NCI-H2196 treated with DMSO at 0.1 percent for 48 hours (cell line): ENCODE measurements around the gene KLK12.

Experiments used
- DNase-seq: peaks from one replicate; lab custom pipeline; 2025; ENCODE audit not compliant: unreplicated experiment; lab: John Stamatoyannopoulos, UW

The KLK12 gene

DNA sequence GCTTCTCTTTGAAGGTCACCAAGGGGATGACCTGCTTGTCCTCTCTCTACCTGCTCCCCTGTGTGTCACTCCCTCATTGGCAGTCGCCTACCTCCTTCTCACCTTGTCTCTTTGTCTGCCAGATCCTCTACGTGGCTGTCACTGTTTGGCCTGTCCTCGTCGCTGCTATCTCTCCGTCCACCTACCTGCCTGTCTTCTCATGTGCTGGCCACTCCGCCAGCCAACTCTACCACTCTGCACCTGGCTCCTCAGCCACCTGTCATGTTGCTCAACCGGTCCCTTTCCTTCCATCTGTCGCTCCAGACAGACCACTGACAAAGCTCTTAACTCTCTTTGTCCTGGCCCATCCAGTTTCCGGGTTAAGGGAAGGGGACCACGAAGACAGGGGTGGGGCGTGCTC lies at the start of gene KLK12:
KLK12 (minus strand) TSS at position 299 of the 400 bp plus-strand sequence. CDS start 381 bp downstream, outside the sequence.
- no peak for DNase-seq

DNA sequence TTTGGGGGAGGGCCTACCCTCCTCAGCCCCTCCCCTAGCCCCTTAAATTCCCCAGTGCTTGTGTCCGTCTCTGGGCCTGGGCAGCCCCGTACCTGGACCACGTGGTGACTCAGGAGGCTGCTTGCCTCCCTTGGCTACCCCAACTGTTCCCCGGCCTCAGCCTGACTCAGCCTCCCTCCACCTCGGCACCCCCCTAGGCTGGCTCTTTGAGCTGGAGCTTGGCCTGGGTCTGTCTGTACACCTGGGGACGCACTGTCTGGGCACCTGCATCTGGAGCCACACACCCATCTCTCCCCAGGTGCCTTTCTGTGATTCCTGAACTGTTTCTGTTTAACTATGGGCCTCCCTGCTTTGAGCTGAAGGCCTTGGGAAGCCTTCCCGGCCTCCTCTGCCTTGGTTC lies 49.7 kb upstream of the KLK12 start:
- no peak for DNase-seq

GRCh38 chr19:51083783-51084182 lies 49.0 kb upstream of the KLK12 start:
- no peak for DNase-seq

- no peak for DNase-seq
Observed at GRCh38 chr19:51083181-51083580, 48.4 kb upstream of the KLK12 start.

- no peak for DNase-seq
Observed at GRCh38 chr19:51082611-51083010, 47.8 kb upstream of the KLK12 start, which contains the start of gene KLK14. Gene KLK14, minus strand, starts transcription at chr19:51082887. Its CDS starts 273 bp downstream, at chr19:51082614.

- DNase-seq, result no peak
Observed at GRCh38 chr19:51081476-51081875, 46.7 kb upstream of the KLK12 start.

DNA sequence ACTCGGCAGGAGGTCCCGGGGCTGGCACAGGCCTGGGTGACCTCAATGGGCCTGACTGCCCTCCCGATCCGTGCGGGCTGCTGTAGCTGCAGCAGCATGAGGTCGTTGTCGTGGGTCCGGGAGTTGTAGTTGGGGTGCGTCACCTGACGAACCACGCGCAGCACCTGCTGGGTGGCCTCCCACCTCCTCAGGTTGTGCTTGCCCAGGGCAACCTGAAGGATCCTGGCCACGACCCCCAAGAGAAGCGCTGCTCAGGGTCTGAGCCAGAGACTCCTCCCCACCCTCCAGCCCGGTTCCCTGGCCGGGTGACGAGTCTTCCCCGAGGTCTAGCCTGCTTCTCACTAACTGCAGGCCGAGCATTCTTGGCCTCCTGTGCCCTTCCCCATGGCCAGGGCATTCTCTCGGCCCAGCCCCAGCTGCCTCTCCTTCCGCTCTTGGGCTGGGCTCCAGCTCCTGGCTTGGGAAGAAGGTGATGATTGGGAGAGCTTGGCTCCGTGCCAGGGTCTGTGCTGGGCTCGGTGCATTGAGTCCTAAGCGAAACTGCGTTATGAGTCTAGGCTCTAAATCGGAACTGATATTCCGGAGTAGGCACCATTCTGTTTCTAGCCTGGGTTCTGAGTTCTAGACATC lies 44.8 kb upstream of the KLK12 start:
- DNase-seq, result no peak

GRCh38 chr19:51078731-51079130 lies 43.9 kb upstream of the KLK12 start:
- DNase-seq, result no peak

DNA sequence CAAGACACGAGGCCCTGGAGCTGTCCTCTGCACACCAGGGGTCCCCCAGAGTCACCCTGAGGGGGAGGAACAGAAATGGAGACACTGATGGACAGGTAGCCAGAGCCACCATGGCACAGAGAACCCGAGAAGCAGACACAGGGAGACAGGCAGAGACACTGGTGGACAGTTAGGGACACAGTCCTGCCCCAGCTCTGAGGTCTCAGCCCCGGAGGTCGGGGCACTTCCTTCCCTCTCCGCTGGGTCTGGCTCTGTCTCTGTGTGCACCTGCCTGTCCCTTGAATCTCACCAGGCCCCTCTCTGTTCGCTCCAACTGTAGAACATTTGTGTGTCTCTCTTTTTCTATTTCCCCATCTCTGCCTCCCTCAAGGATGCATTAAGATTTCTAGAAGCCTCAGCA lies 43.3 kb upstream of the KLK12 start:
- DNase-seq, result no peak

GRCh38 chr19:51076631-51077213 lies 41.9 kb upstream of the KLK12 start:
- no peak for DNase-seq

DNA sequence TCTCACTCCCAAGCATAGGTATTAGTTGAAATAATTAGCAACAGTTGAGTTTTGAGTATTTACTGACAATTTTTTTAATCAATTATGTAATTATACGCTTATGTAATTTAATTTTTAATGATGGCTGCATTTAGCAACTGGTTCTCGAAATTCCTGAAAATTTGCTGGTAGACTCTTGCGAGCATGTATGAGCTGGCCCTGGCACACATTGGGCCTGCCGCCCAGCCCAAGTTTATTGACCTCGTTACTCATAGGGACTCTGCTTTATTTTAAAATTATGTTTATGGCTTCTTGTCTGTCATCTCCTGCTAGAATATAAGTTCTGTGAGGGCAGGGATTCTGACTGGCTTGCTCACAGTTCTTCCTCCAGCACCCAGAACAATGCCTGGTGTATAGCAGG lies 41.2 kb upstream of the KLK12 start:
- DNase-seq, result no peak

GRCh38 chr19:51071095-51071405 lies 36.2 kb upstream of the KLK12 start:
- DNase-seq, result no peak

DNA sequence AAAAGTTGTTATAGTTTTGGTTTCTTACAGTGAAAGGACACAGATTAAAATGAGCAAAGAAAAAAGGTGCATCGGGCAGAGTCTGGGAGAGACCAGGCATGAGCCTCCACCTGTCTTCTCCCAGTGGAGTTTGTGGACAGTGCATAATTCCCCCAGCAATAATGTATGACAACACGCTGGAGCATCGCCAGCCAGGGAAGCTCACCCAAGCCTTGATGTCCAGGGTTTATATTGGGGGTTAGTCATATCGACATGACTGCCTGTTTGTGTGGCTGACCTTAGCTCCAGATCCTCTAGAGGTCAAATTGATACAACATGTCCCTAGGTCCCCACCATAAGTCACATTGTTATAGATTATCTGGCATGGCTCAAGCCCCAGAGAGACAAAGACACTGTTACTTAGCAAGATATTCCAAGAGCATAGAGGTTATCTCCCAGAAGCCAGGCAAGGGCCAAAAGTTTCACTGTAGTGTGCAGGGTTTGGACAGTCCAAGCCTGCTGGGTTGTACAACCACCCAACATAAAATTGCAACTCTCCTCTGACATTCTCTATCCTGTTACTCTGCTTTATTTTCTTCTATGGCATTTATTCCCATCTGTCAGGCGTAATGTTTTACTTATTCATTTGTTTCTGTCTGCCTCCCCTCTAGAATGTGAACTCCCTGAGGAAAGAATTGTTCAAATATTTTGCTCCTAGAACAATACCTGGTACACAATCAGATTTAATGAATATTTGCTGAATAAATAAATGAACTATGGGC lies 35.7 kb upstream of the KLK12 start:
- no peak for DNase-seq

- DNase-seq, result no peak
Observed at GRCh38 chr19:51066393-51067186, 31.8 kb upstream of the KLK12 start.

- DNase-seq, result no peak
Observed at GRCh38 chr19:51065221-51065960, 30.6 kb upstream of the KLK12 start.

DNA sequence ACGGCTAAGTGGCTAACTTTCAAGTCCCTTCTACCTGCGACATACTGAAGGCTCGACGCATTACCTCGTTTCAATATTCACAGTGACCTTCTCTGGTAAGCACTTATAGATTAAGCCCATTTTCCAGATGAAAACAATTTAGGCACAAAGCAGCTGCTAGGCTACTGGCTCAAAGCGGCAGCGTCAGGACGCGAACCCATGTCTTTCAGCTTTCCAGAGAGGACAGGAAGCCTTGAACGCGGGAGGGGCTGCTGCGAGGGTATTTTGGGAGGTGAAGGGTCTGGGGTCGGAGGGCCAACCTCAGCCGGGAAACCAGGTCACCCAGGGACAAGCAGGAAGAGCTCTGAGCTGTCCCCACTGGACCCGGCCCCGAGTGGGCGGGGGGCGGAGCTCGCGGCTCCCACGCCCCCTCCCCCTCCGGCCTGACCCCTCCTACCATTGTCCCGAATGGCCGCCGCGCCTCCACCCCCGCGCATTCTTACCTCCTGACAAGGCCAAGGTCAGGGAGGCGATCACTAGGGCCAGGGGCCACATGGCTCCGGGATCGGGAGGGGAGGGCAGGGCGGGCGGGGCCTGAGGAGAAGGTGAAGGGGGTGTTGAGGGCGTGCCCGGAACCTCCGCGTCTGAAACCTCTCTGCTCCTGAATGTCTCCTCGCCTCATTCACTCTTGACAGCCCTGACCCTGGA lies 29.9 kb upstream of the KLK12 start, which contains the start of gene KLK13:
KLK13 (minus strand) TSS at position 559 of the 687 bp plus-strand sequence; CDS start at position 534, 25 bp downstream.
- DNase-seq, result no peak

- DNase-seq, result no peak
Observed at GRCh38 chr19:51063664-51064063, 28.9 kb upstream of the KLK12 start.

DNA sequence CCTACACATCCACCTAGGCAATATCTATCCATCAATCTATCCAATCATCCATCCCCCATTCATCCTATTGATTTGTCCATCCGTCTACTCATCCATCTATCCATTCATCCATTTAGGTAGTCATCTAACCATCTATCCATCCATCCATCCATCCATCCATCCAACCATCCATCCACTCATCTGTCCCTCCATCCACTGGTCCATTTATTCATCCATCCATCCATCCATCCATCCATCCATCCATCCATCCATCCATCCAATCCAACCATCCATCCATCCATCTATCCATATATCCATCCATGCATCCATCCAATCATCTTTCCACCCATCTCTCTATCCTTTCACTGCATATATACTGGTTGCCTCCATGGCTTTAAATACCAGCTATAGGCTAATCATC lies 26.2 kb upstream of the KLK12 start:
- DNase-seq, result no peak

DNA sequence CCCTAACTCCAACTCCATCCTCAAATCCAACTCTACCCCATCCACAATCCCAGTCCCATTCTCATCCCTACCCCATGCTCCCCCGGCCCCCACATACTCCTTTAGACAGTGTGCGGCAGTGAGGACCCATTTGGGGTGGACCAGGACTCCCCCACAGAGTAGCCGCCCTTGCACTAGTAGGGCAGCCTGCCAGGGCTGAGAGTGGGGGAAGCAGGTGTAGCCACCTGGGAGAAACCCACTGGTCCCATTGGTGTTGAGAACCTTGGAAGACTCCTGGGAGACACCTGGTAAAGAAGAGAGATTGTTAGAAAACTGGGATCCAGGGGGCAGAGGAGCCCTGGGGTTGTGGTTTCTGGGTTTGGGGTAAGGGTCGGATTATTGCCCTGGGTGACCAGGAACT lies 25.5 kb upstream of the KLK12 start:
- no peak for DNase-seq

DNA sequence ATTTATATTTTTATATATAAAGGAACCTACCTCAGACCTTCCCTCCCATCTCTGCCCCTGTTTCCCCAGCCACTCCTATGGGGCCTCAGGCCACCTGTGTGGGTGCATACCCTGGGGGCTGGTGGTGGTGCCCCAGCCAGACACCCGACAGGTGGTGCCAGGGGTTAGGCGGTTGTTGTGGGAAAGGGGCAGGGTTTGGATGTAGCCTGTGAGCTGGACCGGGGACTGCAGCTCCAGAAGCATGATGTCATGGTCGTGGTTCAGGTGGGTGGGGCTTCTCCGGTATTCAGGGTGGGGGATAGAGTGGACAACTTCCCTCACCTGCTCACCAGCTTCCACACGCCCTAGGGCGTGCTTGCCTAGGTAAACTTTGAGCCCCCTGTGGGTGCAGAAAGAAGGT lies 24.9 kb upstream of the KLK12 start:
- no peak for DNase-seq
